PC-9 (cell line): ENCODE measurements around the gene PHLDB2.

Experiments used
- EZH2 ChIP-seq: fragments of 200-600 bp; sonication (generic); IDR thresholded peaks from 2 replicates; pipeline ENCODE4 v1.8.0; 2017; ENCODE audit warnings: antibody characterized with exemption, low read depth
- TF ChIP-seq, protein P1 (sequence below): fragments of 200-600 bp; sonication (generic); conservative IDR thresholded peaks from 2 replicates; pipeline ENCODE4 v1.6.1; 2017; ENCODE audit warnings: mixed run types, antibody characterized with exemption, mild to moderate bottlenecking, moderate library complexity

DNA sequence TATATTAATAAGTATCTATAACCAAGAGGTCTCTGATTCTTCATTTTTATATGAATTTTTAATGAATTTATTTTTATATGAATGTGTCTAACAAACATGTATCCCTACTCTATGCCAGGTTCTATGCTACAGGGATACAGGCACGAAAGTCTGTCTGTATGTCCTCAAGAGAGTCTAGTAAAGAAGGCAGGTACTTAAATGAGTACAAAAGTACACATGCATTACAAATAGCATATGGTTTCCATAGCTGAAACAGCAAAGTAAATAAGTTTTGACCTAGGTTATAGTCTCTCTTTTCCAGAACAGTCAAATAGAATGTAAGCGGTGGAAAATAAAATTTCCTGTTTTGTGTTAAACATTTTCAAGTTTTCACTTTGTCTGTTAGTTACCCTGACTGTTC, 106.4 kb downstream of the PHLDB2 start:
- TF ChIP-seq, protein P1, sequence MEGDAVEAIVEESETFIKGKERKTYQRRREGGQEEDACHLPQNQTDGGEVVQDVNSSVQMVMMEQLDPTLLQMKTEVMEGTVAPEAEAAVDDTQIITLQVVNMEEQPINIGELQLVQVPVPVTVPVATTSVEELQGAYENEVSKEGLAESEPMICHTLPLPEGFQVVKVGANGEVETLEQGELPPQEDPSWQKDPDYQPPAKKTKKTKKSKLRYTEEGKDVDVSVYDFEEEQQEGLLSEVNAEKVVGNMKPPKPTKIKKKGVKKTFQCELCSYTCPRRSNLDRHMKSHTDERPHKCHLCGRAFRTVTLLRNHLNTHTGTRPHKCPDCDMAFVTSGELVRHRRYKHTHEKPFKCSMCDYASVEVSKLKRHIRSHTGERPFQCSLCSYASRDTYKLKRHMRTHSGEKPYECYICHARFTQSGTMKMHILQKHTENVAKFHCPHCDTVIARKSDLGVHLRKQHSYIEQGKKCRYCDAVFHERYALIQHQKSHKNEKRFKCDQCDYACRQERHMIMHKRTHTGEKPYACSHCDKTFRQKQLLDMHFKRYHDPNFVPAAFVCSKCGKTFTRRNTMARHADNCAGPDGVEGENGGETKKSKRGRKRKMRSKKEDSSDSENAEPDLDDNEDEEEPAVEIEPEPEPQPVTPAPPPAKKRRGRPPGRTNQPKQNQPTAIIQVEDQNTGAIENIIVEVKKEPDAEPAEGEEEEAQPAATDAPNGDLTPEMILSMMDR = no peak
- TF ChIP-seq EZH2 = no peak
